ENCODE measurements around the gene C22orf39. TPM values are rescaled to one million over a fixed set of nuclear protein-coding genes. Genes with fewer than 3 reads are reported as not detected.

Gene C22orf39
- total RNA-seq, 4 donors from 2014 or later, result 157 to 182 (median 178) TPM

DNA sequence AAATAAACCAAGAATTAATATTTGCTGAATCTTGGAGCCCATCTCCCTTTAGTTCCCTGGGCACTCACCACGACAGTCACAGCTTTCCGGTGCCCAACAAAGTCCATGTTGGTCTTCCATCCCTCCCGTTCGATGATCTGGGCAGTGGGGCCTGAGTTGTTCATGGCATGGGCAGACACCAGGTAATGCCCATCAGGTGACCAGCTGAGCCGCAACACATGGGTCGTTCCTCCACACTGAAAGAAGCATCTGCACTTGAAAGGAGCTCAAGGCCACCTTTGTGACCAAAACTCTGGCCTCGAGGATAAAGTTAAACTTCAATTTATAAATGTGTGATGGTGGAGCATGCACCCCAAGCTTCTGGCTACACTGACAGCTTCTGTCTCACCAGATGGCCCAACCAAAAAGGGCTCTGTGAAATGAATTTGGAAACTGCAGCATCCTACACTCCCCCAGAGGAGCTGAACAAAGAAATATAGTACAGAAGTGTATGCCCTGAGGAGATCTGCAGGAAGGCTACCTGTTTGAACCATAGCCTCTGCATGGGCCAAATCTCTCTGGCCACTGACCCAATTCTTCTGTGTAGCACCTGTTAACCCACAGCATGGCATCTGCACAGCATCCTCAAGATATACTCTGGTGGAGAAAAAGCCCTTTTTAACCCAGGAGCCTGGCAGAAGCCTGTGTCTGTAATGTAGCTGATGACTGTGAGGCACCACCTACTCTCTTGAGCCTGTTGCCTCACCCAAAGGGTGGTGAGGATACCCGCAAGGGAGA, 53.0 kb downstream of the C22orf39 start:
- intact Hi-C loops (cut with DNase I; ENCODE audit: low total_unique reads) (no loop called here), in situ Hi-C loops (cut with MboI; ENCODE audit: low sequenced_read_pairs in 4 of 4) (loop anchor here in 1 of 4 donors (25.0 kb wide), 2 partner anchors 182 to 243 kb away; no protein-coding TSS in a partner anchor)
- no peak overlapping the region for H3K4me3 ChIP-seq
- H3K4me1 ChIP-seq, result peaks cover 5 to 12% of the 10 kb centered on the region in 2 donors
- peaks cover 0 to 67% of the 10 kb centered on the region in 2 donors for H3K36me3 ChIP-seq
- DNase-seq (no peak), ATAC-seq (no peak)
- no peak for TF ChIP-seq POLR2A (IDR thresholded peaks at IDR 0.05)
- TF ChIP-seq, protein P1, sequence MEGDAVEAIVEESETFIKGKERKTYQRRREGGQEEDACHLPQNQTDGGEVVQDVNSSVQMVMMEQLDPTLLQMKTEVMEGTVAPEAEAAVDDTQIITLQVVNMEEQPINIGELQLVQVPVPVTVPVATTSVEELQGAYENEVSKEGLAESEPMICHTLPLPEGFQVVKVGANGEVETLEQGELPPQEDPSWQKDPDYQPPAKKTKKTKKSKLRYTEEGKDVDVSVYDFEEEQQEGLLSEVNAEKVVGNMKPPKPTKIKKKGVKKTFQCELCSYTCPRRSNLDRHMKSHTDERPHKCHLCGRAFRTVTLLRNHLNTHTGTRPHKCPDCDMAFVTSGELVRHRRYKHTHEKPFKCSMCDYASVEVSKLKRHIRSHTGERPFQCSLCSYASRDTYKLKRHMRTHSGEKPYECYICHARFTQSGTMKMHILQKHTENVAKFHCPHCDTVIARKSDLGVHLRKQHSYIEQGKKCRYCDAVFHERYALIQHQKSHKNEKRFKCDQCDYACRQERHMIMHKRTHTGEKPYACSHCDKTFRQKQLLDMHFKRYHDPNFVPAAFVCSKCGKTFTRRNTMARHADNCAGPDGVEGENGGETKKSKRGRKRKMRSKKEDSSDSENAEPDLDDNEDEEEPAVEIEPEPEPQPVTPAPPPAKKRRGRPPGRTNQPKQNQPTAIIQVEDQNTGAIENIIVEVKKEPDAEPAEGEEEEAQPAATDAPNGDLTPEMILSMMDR (IDR thresholded peaks at IDR 0.05 in 4 of 5, conservative IDR thresholded peaks at IDR 0.05 in 1 of 5), result no peak
- no peak overlapping the region for H3K27ac ChIP-seq
- no peaks in the 10 kb centered on the region for H3K9me3 ChIP-seq
- no peaks in the 10 kb centered on the region for H3K27me3 ChIP-seq

DNA sequence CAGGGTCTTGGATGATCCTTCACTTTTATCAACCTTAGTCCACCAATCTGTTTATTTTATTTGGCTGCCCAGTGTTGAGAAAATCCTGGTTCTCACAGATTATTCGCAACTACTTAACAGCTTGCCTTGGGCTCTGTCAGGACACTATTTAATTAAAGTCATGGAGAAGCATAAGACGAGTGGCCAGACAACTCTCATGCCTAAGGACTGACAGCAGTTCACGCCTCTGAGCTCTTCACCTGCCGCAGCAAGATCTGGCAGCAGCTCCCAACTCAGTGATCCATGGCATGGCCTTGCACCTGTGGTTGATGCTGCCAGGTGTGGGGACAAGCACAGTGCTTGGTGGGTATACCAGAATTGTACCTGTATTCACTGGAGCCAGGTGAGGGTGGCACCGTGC, 53.8 kb downstream of the C22orf39 start:
- no peaks in the 10 kb centered on the region for H3K9me3 ChIP-seq
- TF ChIP-seq POLR2A (IDR thresholded peaks at IDR 0.05), result no peak
- TF ChIP-seq, protein P1 (IDR thresholded peaks at IDR 0.05 in 4 of 5, conservative IDR thresholded peaks at IDR 0.05 in 1 of 5), result no peak
- H3K4me1 ChIP-seq, result peaks cover 5 to 12% of the 10 kb centered on the region in 2 donors
- ATAC-seq (no peak), DNase-seq (no peak)
- peaks cover 2 to 72% of the 10 kb centered on the region in 2 donors for H3K36me3 ChIP-seq
- in situ Hi-C loops (cut with MboI; ENCODE audit: low sequenced_read_pairs in 4 of 4), result loop anchor here in 1 of 4 donors (25.0 kb wide), 2 partner anchors 181 to 244 kb away; no protein-coding TSS in a partner anchor
- H3K27me3 ChIP-seq, result no peaks in the 10 kb centered on the region
- no peak overlapping the region for H3K4me3 ChIP-seq
- intact Hi-C loops (cut with DNase I; ENCODE audit: low total_unique reads), result no loop called here
- no peak overlapping the region for H3K27ac ChIP-seq

Other genes with a start within 250 kb of the C22orf39 start
- gene CLTCL1, start 156.0 kb downstream of the C22orf39 start, total RNA-seq, result 100 to 1,000 TPM; 111 to 311 (median 215) TPM
- gene HIRA, start 16.0 kb downstream of the C22orf39 start, total RNA-seq, result 10 to 100 TPM; 14.2 to 46.8 (median 24.6) TPM
- gene MRPL40, start 15.2 kb downstream of the C22orf39 start, total RNA-seq, result 10 to 100 TPM; 53.8 to 75.1 (median 61.5) TPM
- gene UFD1, start 31.5 kb upstream of the C22orf39 start, total RNA-seq, result 100 to 1,000 TPM; 106 to 199 (median 165) TPM
- gene CDC45, start 32.2 kb upstream of the C22orf39 start, total RNA-seq, result under 1 TPM in 1 of 4 donors, not detected in 3; 0.27 TPM
- 100 to 1,000 TPM in 2 of 4 donors, 10 to 100 TPM in 2; 40.4 to 108 (median 89.6) TPM for gene CLDN5, start 76.7 kb upstream of the C22orf39 start, total RNA-seq